ENCODE measurements around the gene PRKAR1B. TPM values are rescaled to one million over a fixed set of nuclear protein-coding genes. Genes with fewer than 3 reads are reported as not detected.

PRKAR1B gene
- total RNA-seq, 1 experiment from 2014 or later: 43.3 TPM

- Histone ChIP-seq H3K9me3 (ENCODE audit: control insufficient read depth, low read depth, low read length) (no peaks in the 10 kb centered on the region), H2BK120ac (ENCODE audit: low read depth, low read length, poor library complexity, severe bottlenecking) (no peak overlapping the region), H3K23ac (ENCODE audit: insufficient read length, low read depth, low read length) (no peak overlapping the region), H3K27ac (ENCODE audit: insufficient read length, low read depth, low read length) (no peak overlapping the region), H3K9ac (ENCODE audit: extremely low read depth, insufficient read length, low read length) (no peak overlapping the region), H3K4me2 (ENCODE audit: insufficient read depth, insufficient read length, low read length) (no peak overlapping the region), H2AK5ac (ENCODE audit: insufficient read length, low read length) (no peak overlapping the region), H2AFZ (ENCODE audit: low read length) (no peak overlapping the region), H4K20me1 (ENCODE audit: control insufficient read depth, insufficient read depth, insufficient read length) (no peaks in the 10 kb centered on the region), H3K4ac (ENCODE audit: low read depth, low read length) (no peak overlapping the region), H3T11ph (ENCODE audit: low read length) (no peak overlapping the region), H4K8ac (replicated peaks; ENCODE audit: insufficient read length, low read depth, low read length) (no peak overlapping the region), H3K79me2 (ENCODE audit: insufficient read depth, low read length) (no peaks in the 10 kb centered on the region), H2BK12ac (ENCODE audit: insufficient read length, low read depth, low read length) (no peak overlapping the region), H3K56ac (ENCODE audit: insufficient read length, low read depth, low read length) (no peak overlapping the region), H3K14ac (ENCODE audit: insufficient read depth, low read length) (no peak overlapping the region), H2BK15ac (ENCODE audit: low read depth, low read length) (no peak overlapping the region), H3K23me2 (ENCODE audit: insufficient read length, low read depth, low read length, poor library complexity, severe bottlenecking) (no peaks in the 10 kb centered on the region), H2BK20ac (ENCODE audit: low read depth, low read length, poor library complexity, severe bottlenecking) (no peak overlapping the region), H2BK5ac (ENCODE audit: insufficient read length, low read length) (no peak overlapping the region), H3K4me1 (ENCODE audit: insufficient read depth, low read length) (no peaks in the 10 kb centered on the region), H3K79me1 (ENCODE audit: insufficient read depth, low read depth, low read length, poor library complexity, severe bottlenecking) (no peaks in the 10 kb centered on the region), H3K18ac (ENCODE audit: insufficient read length, low read depth, low read length) (no peak overlapping the region), H4K91ac (ENCODE audit: insufficient read length, low read depth, low read length) (no peak overlapping the region), H3K27me3 (ENCODE audit: insufficient read depth, low read length) (no peaks in the 10 kb centered on the region), H4K5ac (ENCODE audit: insufficient read length, low read depth, low read length) (no peak overlapping the region)
- Mint-ChIP-seq H3K36me3 (ENCODE audit: insufficient read depth in 1 of 3, low read depth in 3 of 3) (peaks cover 6 to 18% (median 18%) of the 10 kb centered on the region in 3 experiments; a peak in 6 of 7 replicates), H3K27me3 (ENCODE audit: low read depth) (no peaks in the 10 kb centered on the region), H3K9me3 (no peaks in the 10 kb centered on the region), H3K4me3 (no peak overlapping the region), H3K4me1 (peaks cover 0 to 3% of the 10 kb centered on the region in 2 experiments; a peak in 1 of 4 replicates), H3K27ac (no peak overlapping the region)
- no peak for DNase-seq
- no CpG with 5 or more reads among the region's 15 CpGs for WGBS (ENCODE audit: extremely low coverage, insufficient read length, low lambda C conversion rate)
- TF ChIP-seq CTCF (conservative IDR thresholded peaks at IDR 0.05): no peak
Observed at GRCh38 chr7:506921-507622, 220.0 kb downstream of the PRKAR1B start.
